H1 (cell line): ENCODE results near the gene RPSA.

Experiments
- CHD2 ChIP-seq: IDR thresholded peaks from 2 replicates; pipeline ENCODE4 v1.6.1; 2012; ENCODE audit warnings: low read length, improper control_type of control experiment
- CTCF ChIP-seq, 3 experiments: IDR thresholded peaks; 1 replicate in 2 of 3; 2 replicates in 1 of 3; pipeline versions ENCODE4 v1.5.1 to v1.6.1; 2011; ENCODE audit warnings: low read length in 3 of 3, mild to moderate bottlenecking in 3 of 3, inconsistent platforms in 2 of 3, low read depth in 1 of 3, moderate library complexity in 1 of 3; ENCODE audit not compliant: insufficient read depth in 1 of 3; ENCODE audit errors: control extremely low read depth in 1 of 3
- EZH2 ChIP-seq: fragments of 200-600 bp; sonication (generic); IDR thresholded peaks from 2 replicates; pipeline ENCODE4 v1.7.1; 2012; ENCODE audit warnings: low read depth, mild to moderate bottlenecking, moderate library complexity, low read length, inconsistent platforms; ENCODE audit not compliant: severe bottlenecking
- KDM5A ChIP-seq: fragments of 200-600 bp; IDR thresholded peaks from 2 replicates; pipeline ENCODE4 v1.7.1; 2012; ENCODE audit warnings: mild to moderate bottlenecking, low read length, inconsistent platforms, mixed read lengths
- POLR2A ChIP-seq, 2 experiments: IDR thresholded peaks; 1 replicate in 1 of 2; 2 replicates in 1 of 2; pipeline ENCODE4 v1.6.1; 2011; ENCODE audit warnings: low read depth in 2 of 2, low read length in 2 of 2, mild to moderate bottlenecking in 2 of 2; ENCODE audit errors: control extremely low read depth in 1 of 2
- TCF12 ChIP-seq: IDR thresholded peaks from 2 replicates; pipeline ENCODE4 v1.6.1; 2011; ENCODE audit warnings: low read depth, mild to moderate bottlenecking, low read length
- ZNF274 ChIP-seq: IDR thresholded peaks from 2 replicates; pipeline ENCODE4 v1.7.0; 2012; ENCODE audit warnings: low read length, borderline replicate concordance; ENCODE audit errors: extremely low read depth

GRCh38 chr3:39408493-39409372 is 2.2 kb downstream of the RPSA start:
- TF ChIP-seq CTCF (IDR thresholded peaks at IDR 0.05; ENCODE audit: control extremely low read depth in 1 of 3, insufficient read depth in 1 of 3, low read depth in 1 of 3, low read length in 3 of 3) (no peak), TCF12 (no peak), POLR2A (IDR thresholded peaks at IDR 0.05; ENCODE audit: control extremely low read depth in 1 of 2, low read depth in 2 of 2, low read length in 2 of 2) (peak; percentile 6 to 78), CHD2 (no peak), ZNF274 (no peak), EZH2 (no peak), KDM5A (no peak)
